NCI-H774 (cell line): ENCODE measurements around the gene HMGXB3.
"Not testable (repeated sequence)": the region's sequence is repeated elsewhere in the genome, so short reads cannot be mapped to it uniquely, and the experiment has no call there.

ENCODE experiments used
- DNase-seq: peaks from one replicate; lab custom pipeline; 2025; lab: John Stamatoyannopoulos, UW

The HMGXB3 gene

DNA sequence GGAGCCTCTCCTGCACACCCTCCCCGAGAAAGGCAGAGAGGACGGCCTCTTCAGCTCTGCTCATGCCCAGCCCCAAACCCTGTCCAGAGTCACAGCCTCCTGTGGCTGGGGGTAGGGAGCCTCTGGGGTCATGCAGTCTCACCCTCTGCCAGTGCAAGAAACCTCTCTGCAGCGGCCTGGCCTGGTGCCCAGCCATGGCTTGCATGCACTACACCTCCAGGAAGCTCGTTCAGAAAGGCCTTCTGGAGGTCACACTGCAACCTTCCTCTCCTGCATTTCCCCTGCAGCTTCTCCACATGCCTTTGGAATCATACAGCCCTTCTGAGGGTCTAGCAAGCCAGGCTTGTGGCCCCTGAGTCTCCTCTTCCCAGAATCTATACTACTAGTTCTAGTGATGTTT lies 67.9 kb downstream of the HMGXB3 start:
- no peak for DNase-seq

GRCh38 chr5:150068961-150069645 lies 68.6 kb downstream of the HMGXB3 start:
- no peak for DNase-seq

DNA sequence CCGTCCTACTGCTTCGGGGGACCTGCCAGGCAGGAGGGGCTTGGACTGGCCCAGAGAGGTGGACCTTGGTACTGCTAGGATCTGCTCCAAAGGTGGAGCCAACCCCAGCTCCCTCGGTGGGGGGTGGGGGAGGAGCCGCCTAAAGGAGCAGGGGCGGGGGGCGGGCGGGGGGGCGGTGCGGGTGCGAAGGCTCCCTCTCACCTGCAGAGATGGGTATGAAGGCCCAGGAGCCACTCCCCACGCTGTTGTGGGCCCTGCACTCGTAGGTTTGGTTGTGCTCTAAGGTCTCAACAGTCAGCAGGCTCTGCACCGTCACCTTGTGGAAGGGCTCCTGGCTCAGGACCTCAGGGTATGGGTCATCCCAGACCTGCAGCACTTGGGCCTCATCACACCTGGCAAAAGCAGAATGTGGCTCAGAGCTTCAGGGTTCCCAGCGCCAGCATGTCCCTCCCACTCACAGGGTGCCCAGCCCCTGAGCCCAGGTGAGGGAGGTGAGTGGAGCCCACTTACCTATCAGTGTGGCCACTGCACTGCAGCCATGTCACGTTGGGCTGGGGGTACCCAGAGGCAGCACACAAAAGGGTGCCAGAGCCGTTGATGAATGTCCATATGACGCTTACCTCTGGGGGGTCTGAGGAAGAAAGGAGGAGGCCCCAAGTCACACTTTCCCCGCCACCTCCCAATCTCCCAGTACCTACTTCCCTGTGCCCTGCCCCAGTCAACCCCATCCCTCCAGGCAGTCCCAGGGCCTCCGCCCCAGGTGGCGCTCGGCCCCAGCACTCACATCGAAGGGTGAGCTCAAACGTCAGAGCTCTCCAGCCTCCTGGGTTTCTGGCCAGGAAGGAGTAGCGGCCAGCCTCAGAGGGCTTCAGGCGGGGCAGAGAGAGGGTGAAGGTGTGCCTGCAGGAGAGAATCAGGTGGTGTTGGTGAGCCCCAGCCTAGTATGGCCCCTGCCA lies 69.4 kb downstream of the HMGXB3 start:
- DNase-seq: no peak

GRCh38 chr5:150070821-150071220 lies 70.3 kb downstream of the HMGXB3 start:
- no peak for DNase-seq

DNA sequence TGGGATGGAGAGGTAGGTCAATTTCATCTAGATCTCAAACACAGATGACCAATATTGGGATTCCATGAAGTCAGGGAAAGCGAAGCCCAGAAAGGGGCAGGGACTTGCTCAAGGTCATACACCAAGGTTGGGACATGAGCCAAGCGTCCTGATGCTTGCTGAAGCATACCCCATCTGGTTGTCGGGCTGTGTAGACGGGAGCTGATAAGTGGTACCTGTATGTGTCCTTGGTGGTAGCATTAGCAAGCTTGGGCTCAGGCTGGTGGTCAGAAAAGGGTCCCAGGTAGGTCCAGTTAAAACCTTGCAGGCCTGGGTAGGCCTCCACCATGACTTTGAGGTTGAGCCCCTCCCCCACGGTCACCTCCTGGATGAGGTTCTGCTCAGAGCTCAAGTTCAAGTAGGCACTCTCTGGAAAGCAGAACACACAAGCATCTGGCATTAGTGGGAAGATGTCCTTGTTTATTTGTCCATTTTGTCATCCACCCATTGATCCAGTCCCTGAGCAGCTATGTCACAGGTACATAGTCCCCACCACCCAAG lies 72.6 kb downstream of the HMGXB3 start:
- DNase-seq: no peak

GRCh38 chr5:150073677-150074076 lies 73.1 kb downstream of the HMGXB3 start:
- no peak for DNase-seq

GRCh38 chr5:150075233-150075632 lies 74.7 kb downstream of the HMGXB3 start:
- no peak for DNase-seq

- no peak for DNase-seq
Observed at GRCh38 chr5:150075806-150076205, 75.3 kb downstream of the HMGXB3 start.

- DNase-seq: no peak
Observed at GRCh38 chr5:150077060-150077459, 76.5 kb downstream of the HMGXB3 start.

GRCh38 chr5:150077996-150078801 lies 77.7 kb downstream of the HMGXB3 start:
- DNase-seq: no peak

- no peak for DNase-seq
Observed at GRCh38 chr5:150078802-150079689, 78.5 kb downstream of the HMGXB3 start.

- no peak for DNase-seq
Observed at GRCh38 chr5:150079909-150080461, 79.4 kb downstream of the HMGXB3 start.

- no peak for DNase-seq
Observed at GRCh38 chr5:150080696-150081435, 80.3 kb downstream of the HMGXB3 start.

GRCh38 chr5:150081541-150082283 lies 81.2 kb downstream of the HMGXB3 start:
- no peak for DNase-seq

DNA sequence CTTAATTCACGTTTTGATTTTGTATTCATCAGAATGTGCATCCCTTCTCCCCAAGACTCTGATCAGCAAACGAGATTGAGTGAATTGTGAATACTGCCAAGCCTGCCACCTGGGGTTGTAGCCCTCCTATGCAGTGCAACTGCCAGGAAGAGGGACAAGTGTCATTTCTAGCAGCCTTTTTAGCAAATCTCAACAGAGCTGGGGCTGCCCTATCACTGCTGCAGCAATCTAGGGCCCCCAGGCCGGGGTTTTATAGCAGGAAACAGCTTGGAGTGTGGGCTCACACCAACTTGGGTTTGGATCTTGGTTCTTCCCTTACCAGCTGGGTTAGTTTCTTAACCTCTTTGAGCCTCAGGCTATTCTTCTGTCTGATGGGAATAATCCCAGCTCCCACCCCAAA lies 81.8 kb downstream of the HMGXB3 start:
- no peak for DNase-seq

GRCh38 chr5:150082889-150083288 lies 82.3 kb downstream of the HMGXB3 start:
- DNase-seq: no peak

- not testable (repeated sequence) for DNase-seq
Observed at GRCh38 chr5:150084754-150085153, 84.2 kb downstream of the HMGXB3 start.

DNA sequence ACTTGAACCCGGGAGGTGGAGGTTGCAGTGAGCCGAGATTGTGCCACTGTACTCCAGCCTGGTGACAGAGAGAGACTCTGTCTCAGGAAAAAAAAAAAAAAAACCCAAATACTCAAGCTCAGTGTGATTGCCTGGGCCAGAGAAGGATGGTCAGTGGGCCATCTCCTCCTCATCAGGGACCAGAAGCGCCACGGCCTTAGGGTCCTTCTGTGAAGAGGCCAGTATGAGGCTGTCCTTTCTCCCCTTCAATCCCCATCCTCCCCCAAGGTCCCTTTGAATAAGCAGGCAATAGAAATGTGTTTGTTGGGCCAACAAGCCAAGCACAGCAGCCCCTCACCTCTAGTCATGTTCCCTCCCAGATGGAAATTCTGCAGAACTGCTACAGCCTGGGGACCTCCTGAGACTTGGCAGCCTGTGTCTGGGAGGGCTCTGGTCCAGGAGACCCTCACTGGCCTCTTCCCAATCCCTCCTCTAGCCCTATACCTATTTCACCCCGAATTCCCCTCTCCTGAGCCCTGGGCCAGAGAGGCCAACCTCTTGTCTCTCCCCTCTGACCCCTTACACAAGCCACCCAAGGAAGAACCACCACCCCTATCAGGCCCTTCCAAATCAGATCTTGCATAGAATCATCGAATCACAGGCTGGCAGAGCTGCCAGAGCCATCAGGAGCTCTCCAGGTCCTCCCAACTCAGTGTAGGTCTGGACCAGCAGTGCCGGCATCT lies 84.8 kb downstream of the HMGXB3 start:
- DNase-seq: no peak
